H9 (cell line): ENCODE data around the gene XCR1. TPM values are rescaled to one million over a fixed set of nuclear protein-coding genes. Genes with fewer than 3 reads are reported as not detected.
"Not testable (repeated sequence)": the region's sequence is repeated elsewhere in the genome, so short reads cannot be mapped to it uniquely, and the experiment has no call there.

Experiments
- DNase-seq: peaks from one replicate; pipeline ENCODE4 v3.0.0-alpha.2; 2017
- H2AFZ ChIP-seq: one replicate; pipeline ENCODE4 v1.6.1; 2013; ENCODE audit warnings: mild to moderate bottlenecking, low read length, control low read depth, moderate library complexity
- H2AK5ac ChIP-seq: 2 replicates; pipeline ENCODE4 v1.6.1; 2013; ENCODE audit warnings: low read length, control low read depth, mixed read lengths; ENCODE audit not compliant: insufficient read length
- H2BK120ac ChIP-seq: one replicate; pipeline ENCODE4 v1.6.1; 2013; ENCODE audit warnings: low read depth, mild to moderate bottlenecking, low read length, control low read depth, inconsistent platforms; ENCODE audit not compliant: poor library complexity, severe bottlenecking
- H2BK12ac ChIP-seq: 2 replicates; pipeline ENCODE4 v1.6.1; 2013; ENCODE audit warnings: low read length, control low read depth, mixed read lengths, low read depth; ENCODE audit not compliant: insufficient read length
- H2BK15ac ChIP-seq: 2 replicates; pipeline ENCODE4 v1.6.1; 2013; ENCODE audit warnings: low read depth, low read length, control low read depth
- H2BK20ac ChIP-seq: one replicate; pipeline ENCODE4 v1.6.1; 2013; ENCODE audit warnings: low read depth, mild to moderate bottlenecking, low read length, control low read depth, inconsistent platforms; ENCODE audit not compliant: poor library complexity, severe bottlenecking
- H2BK5ac ChIP-seq: 2 replicates; pipeline ENCODE4 v1.6.1; 2013; ENCODE audit warnings: low read length, control low read depth, mixed read lengths; ENCODE audit not compliant: insufficient read length
- H3K14ac ChIP-seq: 2 replicates; pipeline ENCODE4 v1.6.1; 2013; ENCODE audit warnings: low read length, control low read depth; ENCODE audit not compliant: insufficient read depth
- H3K18ac ChIP-seq: 2 replicates; pipeline ENCODE4 v1.6.1; 2013; ENCODE audit warnings: low read depth, mild to moderate bottlenecking, mixed read lengths, low read length, control low read depth; ENCODE audit not compliant: insufficient read length
- H3K23ac ChIP-seq: 2 replicates; pipeline ENCODE4 v1.6.1; 2013; ENCODE audit warnings: low read length, control low read depth, mixed read lengths, low read depth; ENCODE audit not compliant: insufficient read length
- H3K23me2 ChIP-seq: 2 replicates; pipeline ENCODE4 v1.6.1; 2013; ENCODE audit warnings: low read depth, mild to moderate bottlenecking, mixed read lengths, low read length, control low read depth; ENCODE audit not compliant: insufficient read length, poor library complexity, severe bottlenecking
- H3K27ac ChIP-seq: 2 replicates; pipeline ENCODE4 v1.5.1; 2013; ENCODE audit warnings: low read length, control low read depth, mixed read lengths, low read depth; ENCODE audit not compliant: insufficient read length
- H3K27me3 ChIP-seq: 2 replicates; pipeline ENCODE4 v1.6.1; 2013; ENCODE audit warnings: low read length, control low read depth, inconsistent platforms; ENCODE audit not compliant: insufficient read depth
- H3K4ac ChIP-seq: 2 replicates; pipeline ENCODE4 v1.6.1; 2013; ENCODE audit warnings: low read depth, mild to moderate bottlenecking, control low read depth, inconsistent platforms, low read length, moderate library complexity
- H3K4me1 ChIP-seq: 2 replicates; pipeline ENCODE4 v1.6.1; 2013; ENCODE audit warnings: low read length, control low read depth, inconsistent platforms; ENCODE audit not compliant: insufficient read depth
- H3K4me2 ChIP-seq: 2 replicates; pipeline ENCODE4 v1.6.1; 2013; ENCODE audit warnings: low read length, control low read depth, mixed read lengths; ENCODE audit not compliant: insufficient read length, insufficient read depth
- H3K56ac ChIP-seq: 2 replicates; pipeline ENCODE4 v1.6.1; 2013; ENCODE audit warnings: low read depth, mild to moderate bottlenecking, mixed read lengths, low read length, control low read depth; ENCODE audit not compliant: insufficient read length
- H3K79me1 ChIP-seq: 2 replicates; pipeline ENCODE4 v1.6.1; 2013; ENCODE audit warnings: low read depth, mild to moderate bottlenecking, moderate library complexity, low read length, control low read depth, inconsistent platforms; ENCODE audit not compliant: insufficient read depth, poor library complexity, severe bottlenecking
- H3K79me2 ChIP-seq: 2 replicates; pipeline ENCODE4 v1.6.1; 2013; ENCODE audit warnings: low read length, control low read depth, inconsistent platforms; ENCODE audit not compliant: insufficient read depth
- H3K9ac ChIP-seq: 2 replicates; pipeline ENCODE4 v1.6.1; 2013; ENCODE audit warnings: low read length, control low read depth, mixed read lengths; ENCODE audit not compliant: insufficient read length; ENCODE audit errors: extremely low read depth
- H3K9me3 ChIP-seq: one replicate; pipeline ENCODE4 v1.6.1; 2013; ENCODE audit warnings: low read depth, low read length, inconsistent platforms; ENCODE audit not compliant: control insufficient read depth
- H3T11ph ChIP-seq: one replicate; pipeline ENCODE4 v1.6.1; 2013; ENCODE audit warnings: mild to moderate bottlenecking, low read length, control low read depth, inconsistent platforms
- H4K20me1 ChIP-seq: one replicate; pipeline ENCODE4 v1.6.1; 2013; ENCODE audit not compliant: control insufficient read depth, insufficient read length, insufficient read depth
- H4K5ac ChIP-seq: 2 replicates; pipeline ENCODE4 v1.6.1; 2013; ENCODE audit warnings: low read depth, mild to moderate bottlenecking, mixed read lengths, low read length, control low read depth; ENCODE audit not compliant: insufficient read length
- H4K8ac ChIP-seq: replicated peaks from 2 replicates; pipeline ENCODE4 v1.6.1; 2013; ENCODE audit warnings: low read length, control low read depth, mixed read lengths, low read depth; ENCODE audit not compliant: insufficient read length
- H4K91ac ChIP-seq: 2 replicates; pipeline ENCODE4 v1.6.1; 2013; ENCODE audit warnings: low read depth, mild to moderate bottlenecking, moderate library complexity, mixed read lengths, low read length, control low read depth; ENCODE audit not compliant: insufficient read length
- H3K27ac Mint-ChIP-seq, 3 experiments: 2 replicates in 2 of 3; 3 replicates in 1 of 3; pipeline ENCODE4 v1.8.0; 2020 to 2021; ENCODE audit warnings: mixed read lengths in 3 of 3, mild to moderate bottlenecking in 1 of 3, moderate library complexity in 1 of 3
- H3K27me3 Mint-ChIP-seq: 2 replicates; pipeline ENCODE4 v1.8.0; 2021; ENCODE audit warnings: low read depth, mild to moderate bottlenecking, moderate library complexity, mixed read lengths
- H3K36me3 Mint-ChIP-seq, 3 experiments: 2 replicates in 2 of 3; 3 replicates in 1 of 3; pipeline ENCODE4 v1.8.0; 2020 to 2021; ENCODE audit warnings: low read depth in 3 of 3, mixed read lengths in 3 of 3; ENCODE audit not compliant: insufficient read depth in 1 of 3
- H3K4me1 Mint-ChIP-seq, 2 experiments: 2 replicates each; pipeline ENCODE4 v1.8.0; 2020; ENCODE audit warnings: mixed read lengths in 2 of 2
- H3K4me3 Mint-ChIP-seq, 2 experiments: 2 replicates in 1 of 2; 3 replicates in 1 of 2; pipeline ENCODE4 v1.8.0; 2020 to 2021; ENCODE audit warnings: mild to moderate bottlenecking in 2 of 2, mixed read lengths in 2 of 2, moderate library complexity in 1 of 2
- H3K9me3 Mint-ChIP-seq, 2 experiments: 2 replicates in 1 of 2; 3 replicates in 1 of 2; pipeline ENCODE4 v1.8.0; 2020; ENCODE audit warnings: mild to moderate bottlenecking in 2 of 2, mixed read lengths in 2 of 2, moderate library complexity in 1 of 2
- CTCF ChIP-seq: fragments of 200-600 bp; sonication (generic); conservative IDR thresholded peaks from 3 replicates; pipeline ENCODE4 v1.8.0; 2021; ENCODE audit warnings: antibody characterized with exemption, mild to moderate bottlenecking
- WGBS: extraction: QIAGEN DNeasy Blood & Tissue Kit; methylation state at CpG from one replicate; pipeline ENCODE4 v1.1.7; 2013; ENCODE audit warnings: missing lambda C conversion rate, low lambda C conversion rate, mixed read lengths; ENCODE audit not compliant: insufficient read length; ENCODE audit errors: extremely low coverage; 5-methylcytosine and 5-hydroxymethylcytosine counted together
- total RNA-seq: library from RNA; stranded (reverse); gene quantifications from 2 replicates; pipeline ENCODE4 v1.2.1, GENCODE V29; 2021

Gene XCR1
- total RNA-seq, 1 experiment from 2014 or later: not detected

- Histone ChIP-seq H3K79me2 (no peaks in the 10 kb centered on the region), H3K27ac (no peak overlapping the region), H3K4me2 (no peak overlapping the region), H3T11ph (no peak overlapping the region), H3K23me2 (peaks cover 3% of the 10 kb centered on the region), H3K14ac (no peak overlapping the region), H2BK20ac (no peak overlapping the region), H3K79me1 (no peaks in the 10 kb centered on the region), H3K23ac (no peak overlapping the region), H2BK5ac (no peak overlapping the region), H2BK15ac (no peak overlapping the region), H2AFZ (no peak overlapping the region), H4K91ac (no peak overlapping the region), H4K8ac (no peak overlapping the region), H3K18ac (no peak overlapping the region), H3K9ac (no peak overlapping the region), H2BK12ac (no peak overlapping the region), H3K9me3 (no peaks in the 10 kb centered on the region), H3K56ac (no peak overlapping the region), H2AK5ac (no peak overlapping the region), H3K4me1 (peaks cover 6% of the 10 kb centered on the region; the same call in 1 of the 2 replicates), H3K27me3 (no peaks in the 10 kb centered on the region), H3K4ac (no peak overlapping the region), H4K20me1 (no peaks in the 10 kb centered on the region), H4K5ac (no peak overlapping the region), H2BK120ac (no peak overlapping the region)
- Mint-ChIP-seq H3K27me3 (peaks cover 13% of the 10 kb centered on the region), H3K27ac (no peak overlapping the region), H3K4me3 (no peak overlapping the region), H3K36me3 (peaks cover 0 to 3% (median 0%) of the 10 kb centered on the region in 3 experiments; a peak in 1 of 7 replicates), H3K4me1 (peaks cover 11 to 13% of the 10 kb centered on the region in 2 experiments), H3K9me3 (no peaks in the 10 kb centered on the region)
- no peak for TF ChIP-seq CTCF
- WGBS: no CpG with 5 or more reads among the region's 2 CpGs
- no peak for DNase-seq
These were observed 29.3 kb downstream of the XCR1 start for GRCh38 chr3:45997942-45998341.

GRCh38 chr3:45997499-45997898, 29.8 kb downstream of the XCR1 start:
- not testable (repeated sequence) for H3K4me3 Mint-ChIP-seq, H3K9ac ChIP-seq, H2BK120ac ChIP-seq, H2BK15ac ChIP-seq, H2AK5ac ChIP-seq, H2BK12ac ChIP-seq, H3K56ac ChIP-seq, H3K9me3 Mint-ChIP-seq, H4K20me1 ChIP-seq, H3K14ac ChIP-seq, H3K27ac ChIP-seq, H3K79me1 ChIP-seq, H4K91ac ChIP-seq, H3K79me2 ChIP-seq, H3K4me2 ChIP-seq, DNase-seq, H4K5ac ChIP-seq, H3T11ph ChIP-seq, H2BK20ac ChIP-seq, H3K27me3 ChIP-seq, H3K36me3 Mint-ChIP-seq, H3K18ac ChIP-seq, H3K23me2 ChIP-seq, H2BK5ac ChIP-seq, H4K8ac ChIP-seq, H3K9me3 ChIP-seq, H3K4ac ChIP-seq, H3K23ac ChIP-seq, H2AFZ ChIP-seq, H3K27ac Mint-ChIP-seq
- H3K4me1 ChIP-seq: peaks cover 10% of the 10 kb centered on the region; the same call in 1 of the 2 replicates
- Mint-ChIP-seq H3K4me1 (peaks cover 16 to 18% of the 10 kb centered on the region in 2 experiments), H3K27me3 (peaks cover 13% of the 10 kb centered on the region)
- no CpG with 5 or more reads among the region's 19 CpGs for WGBS
